GM19023 (cell line): ENCODE measurements around the gene TNRC6B.

Source experiments
- ATAC-seq: cut with Tn5 transposase; IDR thresholded peaks from one replicate; pipeline ENCODE4 v1.9.1; 2021; ENCODE audit warnings: mild to moderate bottlenecking, moderate library complexity; ENCODE audit not compliant: unreplicated experiment

TNRC6B gene

GRCh38 chr22:40239345-40239683, 61.6 kb downstream of the TNRC6B start:
- ATAC-seq, result no peak

GRCh38 chr22:40240160-40240559, 62.4 kb downstream of the TNRC6B start:
- ATAC-seq, result no peak

- no peak for ATAC-seq
Observed at GRCh38 chr22:40240686-40241085, 63.0 kb downstream of the TNRC6B start.

- no peak for ATAC-seq
Observed at GRCh38 chr22:40241200-40241763, 63.6 kb downstream of the TNRC6B start.

- no peak for ATAC-seq
Observed at GRCh38 chr22:40243891-40244290, 66.2 kb downstream of the TNRC6B start.

- no peak for ATAC-seq
Observed at GRCh38 chr22:40244586-40244985, 66.9 kb downstream of the TNRC6B start.

GRCh38 chr22:40247976-40248375, 70.3 kb downstream of the TNRC6B start:
- ATAC-seq, result no peak

GRCh38 chr22:40249286-40249685, 71.6 kb downstream of the TNRC6B start:
- ATAC-seq, result no peak

GRCh38 chr22:40250608-40251007, 72.9 kb downstream of the TNRC6B start:
- no peak for ATAC-seq

GRCh38 chr22:40251106-40251505, 73.4 kb downstream of the TNRC6B start:
- ATAC-seq, result no peak

- ATAC-seq, result no peak
Observed at GRCh38 chr22:40252146-40252545, 74.4 kb downstream of the TNRC6B start.

GRCh38 chr22:40256516-40256915, 78.8 kb downstream of the TNRC6B start:
- ATAC-seq, result no peak

GRCh38 chr22:40258017-40258416, 80.3 kb downstream of the TNRC6B start:
- no peak for ATAC-seq

- no peak for ATAC-seq
Observed at GRCh38 chr22:40258501-40258915, 80.8 kb downstream of the TNRC6B start.

GRCh38 chr22:40261783-40262182, 84.1 kb downstream of the TNRC6B start:
- no peak for ATAC-seq

- no peak for ATAC-seq
Observed at GRCh38 chr22:40263191-40263590, 85.5 kb downstream of the TNRC6B start.

- ATAC-seq, result no peak
Observed at GRCh38 chr22:40265783-40266182, 88.1 kb downstream of the TNRC6B start.

GRCh38 chr22:40270031-40270430, 92.3 kb downstream of the TNRC6B start:
- ATAC-seq, result no peak

GRCh38 chr22:40270748-40271373, 93.1 kb downstream of the TNRC6B start:
- no peak for ATAC-seq

- ATAC-seq, result no peak
Observed at GRCh38 chr22:40271440-40271839, 93.7 kb downstream of the TNRC6B start.

GRCh38 chr22:40273319-40273718, 95.6 kb downstream of the TNRC6B start:
- ATAC-seq, result no peak

- ATAC-seq, result no peak
Observed at GRCh38 chr22:40276996-40277823, 99.5 kb downstream of the TNRC6B start.
